Neural crest cell (in vitro differentiated cells): ENCODE results near the gene MTREX. TPM values are rescaled to one million over a fixed set of nuclear protein-coding genes. Genes with fewer than 3 reads are reported as not detected.

Experiments used
- DNase-seq: peaks from one replicate; pipeline ENCODE4 v3.0.0; 2021; ENCODE audit warnings: low read depth, mixed read lengths, low spot score
- H3K27ac Mint-ChIP-seq: one replicate; pipeline ENCODE4 v1.8.0; 2021; ENCODE audit warnings: mild to moderate bottlenecking, mixed read lengths; ENCODE audit not compliant: unreplicated experiment
- H3K27me3 Mint-ChIP-seq: 2 replicates; pipeline ENCODE4 v1.8.0; 2021; ENCODE audit warnings: low read depth, mild to moderate bottlenecking, mixed read lengths
- H3K36me3 Mint-ChIP-seq: 2 replicates; pipeline ENCODE4 v1.8.0; 2021; ENCODE audit warnings: low read depth, mild to moderate bottlenecking, mixed read lengths
- H3K4me1 Mint-ChIP-seq: 2 replicates; pipeline ENCODE4 v1.8.0; 2021; ENCODE audit warnings: mixed read lengths
- H3K4me3 Mint-ChIP-seq: one replicate; pipeline ENCODE4 v1.8.0; 2021; ENCODE audit warnings: mild to moderate bottlenecking, mixed read lengths
- H3K9me3 Mint-ChIP-seq: 2 replicates; pipeline ENCODE4 v1.8.0; 2021; ENCODE audit warnings: mixed read lengths
- total RNA-seq: library from RNA; stranded (reverse); gene quantifications from 2 replicates; pipeline ENCODE4 v1.2.1, GENCODE V29; 2021
- TF ChIP-seq, protein P1 (sequence below): fragments of 200-600 bp; sonication (generic); conservative IDR thresholded peaks from 2 replicates; pipeline ENCODE4 v1.5.0; 2021; ENCODE audit warnings: antibody characterized with exemption, mild to moderate bottlenecking

MTREX gene
- total RNA-seq, 1 donor from 2014 or later: 101 TPM

DNA sequence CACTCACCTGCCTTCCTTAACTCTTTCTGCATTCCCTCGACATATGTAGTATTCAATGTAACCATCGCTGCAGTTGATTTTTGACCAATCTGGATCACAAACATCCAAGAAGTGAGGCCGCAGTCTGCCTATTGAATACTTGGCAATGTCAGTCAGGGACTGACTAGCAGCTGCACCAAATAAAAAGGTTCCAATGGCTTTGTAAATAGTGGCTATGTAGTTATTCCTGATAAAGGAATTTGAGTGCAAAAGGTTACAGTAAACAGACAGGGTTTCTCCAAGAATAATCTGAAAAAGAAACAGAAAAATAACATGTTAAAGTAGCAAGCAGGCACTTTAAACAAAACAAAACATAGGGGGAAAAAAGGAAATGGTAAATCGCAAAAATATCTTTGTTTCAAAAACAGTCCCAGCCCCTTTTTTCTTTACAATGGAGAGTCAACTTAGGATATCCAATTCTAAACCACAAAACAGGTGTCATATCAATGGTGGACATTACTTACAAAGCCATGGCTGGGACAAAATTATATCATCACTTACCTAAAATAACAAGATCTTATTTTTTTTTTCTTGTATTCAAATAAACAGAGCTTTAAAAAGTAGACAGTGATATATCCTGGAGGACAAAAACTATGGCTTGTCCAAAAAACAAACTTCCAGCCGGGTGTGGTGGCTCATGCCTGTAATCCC is 160.2 kb downstream of the MTREX start:
- TF ChIP-seq, protein P1, sequence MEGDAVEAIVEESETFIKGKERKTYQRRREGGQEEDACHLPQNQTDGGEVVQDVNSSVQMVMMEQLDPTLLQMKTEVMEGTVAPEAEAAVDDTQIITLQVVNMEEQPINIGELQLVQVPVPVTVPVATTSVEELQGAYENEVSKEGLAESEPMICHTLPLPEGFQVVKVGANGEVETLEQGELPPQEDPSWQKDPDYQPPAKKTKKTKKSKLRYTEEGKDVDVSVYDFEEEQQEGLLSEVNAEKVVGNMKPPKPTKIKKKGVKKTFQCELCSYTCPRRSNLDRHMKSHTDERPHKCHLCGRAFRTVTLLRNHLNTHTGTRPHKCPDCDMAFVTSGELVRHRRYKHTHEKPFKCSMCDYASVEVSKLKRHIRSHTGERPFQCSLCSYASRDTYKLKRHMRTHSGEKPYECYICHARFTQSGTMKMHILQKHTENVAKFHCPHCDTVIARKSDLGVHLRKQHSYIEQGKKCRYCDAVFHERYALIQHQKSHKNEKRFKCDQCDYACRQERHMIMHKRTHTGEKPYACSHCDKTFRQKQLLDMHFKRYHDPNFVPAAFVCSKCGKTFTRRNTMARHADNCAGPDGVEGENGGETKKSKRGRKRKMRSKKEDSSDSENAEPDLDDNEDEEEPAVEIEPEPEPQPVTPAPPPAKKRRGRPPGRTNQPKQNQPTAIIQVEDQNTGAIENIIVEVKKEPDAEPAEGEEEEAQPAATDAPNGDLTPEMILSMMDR: no peak
- Mint-ChIP-seq H3K4me1 (no peaks in the 10 kb centered on the region), H3K27me3 (no peaks in the 10 kb centered on the region), H3K9me3 (no peaks in the 10 kb centered on the region), H3K27ac (no peak overlapping the region), H3K4me3 (no peak overlapping the region), H3K36me3 (peaks cover 4% of the 10 kb centered on the region)
- no peak for DNase-seq

DNA sequence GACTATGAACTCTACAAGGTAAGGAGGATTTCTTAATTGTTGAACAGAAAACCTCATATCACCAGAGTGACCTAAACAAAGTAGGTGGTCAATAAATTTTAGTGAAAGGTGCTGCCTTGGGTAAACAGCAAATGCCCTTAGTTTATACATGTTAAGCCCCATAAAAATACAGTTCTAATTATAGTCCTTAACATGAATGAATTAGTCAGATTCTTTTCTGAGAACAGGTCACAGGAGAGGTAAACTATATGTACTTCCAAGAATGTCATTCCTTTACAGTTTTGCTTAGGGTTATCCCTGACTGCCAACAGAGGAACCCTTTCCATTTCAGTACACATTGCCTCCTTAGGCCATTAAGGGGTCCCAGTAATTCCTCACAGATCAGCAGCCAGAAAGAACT is 162.1 kb downstream of the MTREX start:
- no peaks in the 10 kb centered on the region for H3K9me3 Mint-ChIP-seq
- no peak overlapping the region for H3K27ac Mint-ChIP-seq
- no peak for DNase-seq
- no peaks in the 10 kb centered on the region for H3K27me3 Mint-ChIP-seq
- H3K36me3 Mint-ChIP-seq: peaks cover 4% of the 10 kb centered on the region
- no peak overlapping the region for H3K4me3 Mint-ChIP-seq
- H3K4me1 Mint-ChIP-seq: no peaks in the 10 kb centered on the region
- TF ChIP-seq, protein P1: no peak

DNA sequence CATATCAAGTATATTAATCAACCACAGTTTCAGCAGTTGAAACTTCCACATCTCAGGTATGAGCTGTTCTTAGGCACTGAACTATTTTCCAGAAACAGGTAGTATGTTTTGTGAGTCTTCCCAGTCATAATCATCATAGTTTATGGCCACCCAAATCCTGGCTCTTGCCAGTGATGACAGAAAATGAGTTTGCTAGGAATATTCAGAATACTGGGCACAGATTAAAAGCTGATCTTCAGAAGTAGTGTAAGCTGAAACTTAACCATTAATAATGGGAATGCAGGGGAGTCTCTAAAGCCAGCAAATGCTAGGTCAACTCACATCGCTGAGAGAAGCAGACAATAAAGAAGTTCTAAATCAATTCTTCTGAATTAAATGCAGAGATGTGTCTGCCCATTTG is 162.5 kb downstream of the MTREX start:
- Mint-ChIP-seq H3K9me3 (no peaks in the 10 kb centered on the region), H3K4me3 (no peak overlapping the region), H3K27me3 (no peaks in the 10 kb centered on the region), H3K36me3 (peaks cover 4% of the 10 kb centered on the region), H3K4me1 (no peaks in the 10 kb centered on the region), H3K27ac (no peak overlapping the region)
- DNase-seq: no peak
- TF ChIP-seq, protein P1: no peak

DNA sequence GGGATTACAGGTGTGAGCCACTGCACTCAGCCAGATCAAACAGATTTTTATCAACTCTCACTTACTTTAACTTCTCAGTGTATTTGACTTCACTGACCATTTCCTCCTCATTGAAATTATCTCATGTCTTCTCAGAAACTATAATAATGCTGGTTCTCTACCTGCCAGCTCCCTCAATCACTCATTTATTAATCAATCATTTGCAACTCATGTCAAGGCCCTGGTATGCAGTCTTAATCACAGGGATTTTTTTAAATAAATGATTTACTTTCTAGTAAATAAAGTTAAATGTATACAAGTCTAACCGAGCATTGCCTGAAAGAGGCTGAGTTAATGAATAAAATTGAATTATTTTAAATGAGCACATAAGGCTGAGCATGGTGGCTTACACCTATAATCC is 163.7 kb downstream of the MTREX start:
- TF ChIP-seq, protein P1: no peak
- Mint-ChIP-seq H3K27ac (no peak overlapping the region), H3K27me3 (no peaks in the 10 kb centered on the region), H3K9me3 (no peaks in the 10 kb centered on the region), H3K36me3 (no peaks in the 10 kb centered on the region), H3K4me1 (no peaks in the 10 kb centered on the region), H3K4me3 (no peak overlapping the region)
- no peak for DNase-seq

DNA sequence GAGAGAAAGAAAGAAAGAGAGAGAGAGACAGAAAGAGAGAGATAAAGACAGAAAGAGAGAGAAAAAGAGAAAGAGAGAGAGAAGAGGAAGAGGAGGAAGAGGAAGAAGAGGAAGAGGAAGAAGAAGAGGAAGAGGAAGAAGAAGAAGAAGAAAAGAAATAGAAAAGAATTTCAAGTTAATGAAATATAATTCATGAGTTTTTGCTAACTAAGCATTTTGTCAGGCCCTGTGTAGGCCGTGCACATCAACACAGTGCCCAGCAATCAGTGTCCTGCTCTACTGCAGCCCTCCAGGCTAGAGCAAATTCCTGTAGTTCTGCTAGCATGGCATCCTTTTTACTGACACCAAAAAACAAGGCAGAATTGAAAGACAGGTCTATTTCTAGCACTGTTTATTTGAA is 164.9 kb downstream of the MTREX start:
- TF ChIP-seq, protein P1: no peak
- Mint-ChIP-seq H3K4me1 (no peaks in the 10 kb centered on the region), H3K27ac (no peak overlapping the region), H3K27me3 (no peaks in the 10 kb centered on the region), H3K36me3 (no peaks in the 10 kb centered on the region), H3K9me3 (no peaks in the 10 kb centered on the region), H3K4me3 (no peak overlapping the region)
- no peak for DNase-seq

Other genes starting within 250 kb of the MTREX start
- gene GZMA, start 205.3 kb upstream of the MTREX start, total RNA-seq: not detected in 2 replicates
- gene GPX8, start 147.8 kb upstream of the MTREX start, total RNA-seq: 49.0 TPM in 2 replicates
- gene CDC20B, start 134.8 kb upstream of the MTREX start, total RNA-seq: not detected in 2 replicates
- not detected in 2 replicates for gene MCIDAS, start 80.7 kb upstream of the MTREX start, total RNA-seq
- gene CCNO, start 74.4 kb upstream of the MTREX start, total RNA-seq: 0.28 TPM in 1 of 2 replicates, not detected in the other
- gene DHX29, start 295 bp upstream of the MTREX start, total RNA-seq: 29.6 and 30.0 TPM in 2 replicates
- gene PLPP1, start 227.0 kb downstream of the MTREX start, total RNA-seq: 13.2 and 14.1 TPM in 2 replicates